Stimulated activated effector memory CD8-positive, alpha-beta T cell treated with anti-CD3 and anti-CD28 coated beads, Interleukin-12 subunit alpha, Interleukin-12 subunit beta, amount 100 ng/mL, for 72 hours (primary cell): ENCODE measurements around the gene SCN10A.

Experiments used
- ATAC-seq: fragments of 150-1000 bp; cut with Tn5 transposase; 2 replicates; pipeline ENCODE4 v1.10.0; 2021
- DNase-seq, 2 donors: peaks; one replicate each; pipeline ENCODE4 v3.0.0; 2021 to 2022; ENCODE audit warnings: low spot score in 2 of 2
- H3K27ac Mint-ChIP-seq: one replicate; pipeline ENCODE4 v1.8.0; 2022; ENCODE audit warnings: mild to moderate bottlenecking, mixed read lengths
- H3K36me3 Mint-ChIP-seq: one replicate; pipeline ENCODE4 v1.8.0; 2022; ENCODE audit warnings: mild to moderate bottlenecking, mixed read lengths
- H3K4me1 Mint-ChIP-seq: one replicate; pipeline ENCODE4 v1.8.0; 2022; ENCODE audit warnings: mixed read lengths
- H3K4me3 Mint-ChIP-seq: one replicate; pipeline ENCODE4 v1.8.0; 2022; ENCODE audit warnings: mild to moderate bottlenecking, mixed read lengths
- H3K9me3 Mint-ChIP-seq: one replicate; pipeline ENCODE4 v1.8.0; 2022; ENCODE audit warnings: mixed read lengths

The SCN10A gene

GRCh38 chr3:38811822-38812221, 4.2 kb downstream of the SCN10A start:
- no peak for ATAC-seq
- H3K27ac Mint-ChIP-seq: no peak overlapping the region
- H3K9me3 Mint-ChIP-seq: no peaks in the 10 kb centered on the region
- no peak for DNase-seq
- H3K4me3 Mint-ChIP-seq: no peak overlapping the region
- no peaks in the 10 kb centered on the region for H3K4me1 Mint-ChIP-seq
- H3K36me3 Mint-ChIP-seq: no peaks in the 10 kb centered on the region

- Mint-ChIP-seq H3K27ac (no peak overlapping the region), H3K4me3 (no peak overlapping the region), H3K9me3 (peaks cover 7% of the 10 kb centered on the region), H3K36me3 (no peaks in the 10 kb centered on the region), H3K4me1 (no peaks in the 10 kb centered on the region)
- no peak for ATAC-seq
- DNase-seq: peak; percentile 5 to 55
These were observed 10.1 kb downstream of the SCN10A start for GRCh38 chr3:38805765-38806386.

GRCh38 chr3:38805004-38805403, 11.0 kb downstream of the SCN10A start:
- ATAC-seq: peak; percentile 85

GRCh38 chr3:38800511-38800910, 15.5 kb downstream of the SCN10A start:
- peaks cover 3% of the 10 kb centered on the region for H3K9me3 Mint-ChIP-seq
- H3K4me3 Mint-ChIP-seq: no peak overlapping the region
- DNase-seq (no peak), ATAC-seq (no peak)
- H3K27ac Mint-ChIP-seq: no peak overlapping the region
- H3K4me1 Mint-ChIP-seq: no peaks in the 10 kb centered on the region
- H3K36me3 Mint-ChIP-seq: no peaks in the 10 kb centered on the region

More at GRCh38 chr3:38805004-38805403, 11.0 kb downstream of the SCN10A start:
- DNase-seq: no peak
- H3K4me3 Mint-ChIP-seq: no peak overlapping the region
- peaks cover 7% of the 10 kb centered on the region for H3K9me3 Mint-ChIP-seq
- H3K27ac Mint-ChIP-seq: no peak overlapping the region
- no peaks in the 10 kb centered on the region for H3K4me1 Mint-ChIP-seq
- H3K36me3 Mint-ChIP-seq: no peaks in the 10 kb centered on the region

- H3K4me3 Mint-ChIP-seq: no peak overlapping the region
These were observed 22.3 kb downstream of the SCN10A start for GRCh38 chr3:38793721-38794120.

GRCh38 chr3:38792983-38793382, 23.0 kb downstream of the SCN10A start:
- Mint-ChIP-seq H3K4me1 (no peaks in the 10 kb centered on the region), H3K9me3 (no peaks in the 10 kb centered on the region), H3K27ac (no peak overlapping the region), H3K4me3 (no peak overlapping the region), H3K36me3 (no peaks in the 10 kb centered on the region)
- ATAC-seq (no peak), DNase-seq (no peak)

More at GRCh38 chr3:38793721-38794120, 22.3 kb downstream of the SCN10A start:
- Mint-ChIP-seq H3K4me1 (no peaks in the 10 kb centered on the region), H3K27ac (no peak overlapping the region), H3K36me3 (no peaks in the 10 kb centered on the region), H3K9me3 (no peaks in the 10 kb centered on the region)
- DNase-seq (no peak), ATAC-seq (no peak)

- ATAC-seq: no peak
- no peak for DNase-seq
- no peaks in the 10 kb centered on the region for H3K9me3 Mint-ChIP-seq
- no peak overlapping the region for H3K27ac Mint-ChIP-seq
- no peaks in the 10 kb centered on the region for H3K4me1 Mint-ChIP-seq
- H3K36me3 Mint-ChIP-seq: no peaks in the 10 kb centered on the region
- no peak overlapping the region for H3K4me3 Mint-ChIP-seq
These were observed 33.9 kb downstream of the SCN10A start for GRCh38 chr3:38782148-38782547.

GRCh38 chr3:38773528-38773927, 42.5 kb downstream of the SCN10A start:
- ATAC-seq: no peak
- Mint-ChIP-seq H3K27ac (no peak overlapping the region), H3K4me1 (no peaks in the 10 kb centered on the region), H3K36me3 (no peaks in the 10 kb centered on the region), H3K9me3 (peaks cover 6% of the 10 kb centered on the region), H3K4me3 (no peak overlapping the region)
- no peak for DNase-seq

GRCh38 chr3:38763569-38763968, 52.4 kb downstream of the SCN10A start:
- Mint-ChIP-seq H3K27ac (no peak overlapping the region), H3K9me3 (no peaks in the 10 kb centered on the region), H3K4me3 (no peak overlapping the region), H3K36me3 (no peaks in the 10 kb centered on the region), H3K4me1 (no peaks in the 10 kb centered on the region)
- no peak for ATAC-seq
- DNase-seq: no peak

GRCh38 chr3:38758557-38758956, 57.5 kb downstream of the SCN10A start:
- H3K36me3 Mint-ChIP-seq: no peaks in the 10 kb centered on the region
- no peak overlapping the region for H3K4me3 Mint-ChIP-seq
- no peaks in the 10 kb centered on the region for H3K4me1 Mint-ChIP-seq
- DNase-seq (no peak), ATAC-seq (no peak)
- no peaks in the 10 kb centered on the region for H3K9me3 Mint-ChIP-seq
- H3K27ac Mint-ChIP-seq: no peak overlapping the region

- Mint-ChIP-seq H3K4me1 (no peaks in the 10 kb centered on the region), H3K27ac (no peak overlapping the region), H3K4me3 (no peak overlapping the region), H3K9me3 (no peaks in the 10 kb centered on the region), H3K36me3 (no peaks in the 10 kb centered on the region)
- ATAC-seq: no peak
- no peak for DNase-seq
These were observed 58.3 kb downstream of the SCN10A start for GRCh38 chr3:38757721-38758120.

GRCh38 chr3:38756892-38757291, 59.1 kb downstream of the SCN10A start:
- ATAC-seq: no peak
- Mint-ChIP-seq H3K4me1 (no peaks in the 10 kb centered on the region), H3K9me3 (no peaks in the 10 kb centered on the region), H3K27ac (no peak overlapping the region), H3K36me3 (no peaks in the 10 kb centered on the region), H3K4me3 (no peak overlapping the region)
- no peak for DNase-seq

- Mint-ChIP-seq H3K9me3 (no peaks in the 10 kb centered on the region), H3K4me1 (no peaks in the 10 kb centered on the region), H3K4me3 (no peak overlapping the region), H3K36me3 (no peaks in the 10 kb centered on the region), H3K27ac (no peak overlapping the region)
- no peak for DNase-seq
- no peak for ATAC-seq
These were observed 60.9 kb downstream of the SCN10A start for GRCh38 chr3:38755130-38755529.

GRCh38 chr3:38746641-38747040, 69.4 kb downstream of the SCN10A start:
- H3K4me1 Mint-ChIP-seq: no peaks in the 10 kb centered on the region
- no peak overlapping the region for H3K27ac Mint-ChIP-seq
- no peak overlapping the region for H3K4me3 Mint-ChIP-seq
- DNase-seq: no peak
- H3K36me3 Mint-ChIP-seq: no peaks in the 10 kb centered on the region
- no peaks in the 10 kb centered on the region for H3K9me3 Mint-ChIP-seq
- ATAC-seq: no peak

- H3K4me3 Mint-ChIP-seq: no peak overlapping the region
- no peak for ATAC-seq
These were observed 73.0 kb downstream of the SCN10A start for GRCh38 chr3:38743043-38743442.

GRCh38 chr3:38742550-38742949, 73.5 kb downstream of the SCN10A start:
- no peak overlapping the region for H3K27ac Mint-ChIP-seq
- H3K36me3 Mint-ChIP-seq: no peaks in the 10 kb centered on the region
- no peak for DNase-seq
- H3K9me3 Mint-ChIP-seq: no peaks in the 10 kb centered on the region
- no peak overlapping the region for H3K4me3 Mint-ChIP-seq
- ATAC-seq: no peak
- no peaks in the 10 kb centered on the region for H3K4me1 Mint-ChIP-seq

More at GRCh38 chr3:38743043-38743442, 73.0 kb downstream of the SCN10A start:
- Mint-ChIP-seq H3K9me3 (no peaks in the 10 kb centered on the region), H3K27ac (no peak overlapping the region), H3K36me3 (no peaks in the 10 kb centered on the region), H3K4me1 (no peaks in the 10 kb centered on the region)
- DNase-seq: no peak

GRCh38 chr3:38740537-38740936, 75.5 kb downstream of the SCN10A start:
- Mint-ChIP-seq H3K4me1 (no peaks in the 10 kb centered on the region), H3K4me3 (no peak overlapping the region), H3K36me3 (no peaks in the 10 kb centered on the region), H3K9me3 (no peaks in the 10 kb centered on the region), H3K27ac (no peak overlapping the region)
- DNase-seq (no peak), ATAC-seq (no peak)
